GM23248 (cell line): ENCODE data around the gene CABYR.

Experiments
- EZH2 ChIP-seq: fragments of 200-600 bp; sonication (generic); IDR thresholded peaks from 2 replicates; pipeline ENCODE4 v1.6.1; 2018; ENCODE audit warnings: antibody characterized with exemption, mild to moderate bottlenecking; ENCODE audit not compliant: insufficient read depth, poor library complexity, severe bottlenecking
- EZH2phosphoT487 ChIP-seq: fragments of 200-600 bp; sonication (generic); IDR thresholded peaks from 2 replicates; pipeline ENCODE4 v1.6.1; 2018; ENCODE audit warnings: antibody characterized with exemption, moderate library complexity, mild to moderate bottlenecking, low read depth; ENCODE audit not compliant: insufficient read depth

DNA sequence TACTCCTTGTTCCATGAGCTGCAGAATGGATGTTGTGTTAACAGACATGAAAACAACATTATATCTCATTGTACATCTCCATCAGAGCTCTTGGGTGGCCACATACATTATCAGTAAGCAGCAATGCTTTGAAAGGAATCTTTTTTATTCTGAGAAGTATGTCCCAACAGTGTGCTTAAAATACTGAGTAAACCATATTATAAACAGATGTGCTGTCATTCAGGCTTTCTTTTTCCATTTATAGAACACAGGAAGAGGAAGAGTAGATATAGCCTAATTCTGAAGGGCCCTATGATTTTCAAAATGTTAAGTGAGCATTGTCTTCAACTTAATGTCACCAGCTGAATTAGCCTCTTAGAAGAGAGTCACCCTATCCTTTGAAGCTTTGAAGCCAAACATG is 44.3 kb upstream of the CABYR start:
- TF ChIP-seq EZH2 (no peak), EZH2phosphoT487 (no peak)
